Adipose tissue (tissue), 3 donors: ENCODE measurements around the gene KCNJ6. TPM values are rescaled to one million over a fixed set of nuclear protein-coding genes. Genes with fewer than 3 reads are reported as not detected.
"Not testable (repeated sequence)": the region's sequence is repeated elsewhere in the genome, so short reads cannot be mapped to it uniquely, and the experiment has no call there.

Experiments used
- H3K27ac ChIP-seq: one replicate; pipeline ENCODE4 v1.5.1; 2013; ENCODE audit warnings: low read depth, low read length
- WGBS, 3 donors: extraction: QIAGEN DNeasy Blood & Tissue Kit; methylation state at CpG; one replicate each; pipeline ENCODE4 v1.1.7; 2013; 5-methylcytosine and 5-hydroxymethylcytosine counted together
- polyA plus RNA-seq, 3 donors: library from polyadenylated mRNA; stranded (reverse); fragments of 200-250 nt; gene quantifications; one replicate each; pipeline ENCODE4 v1.2.3, GENCODE V29; 2013
- donor health status: healthy with polysubstance abuse.
- donor health status: Bipolar disorder and iron deficiency.
- donor health status: healthy.

KCNJ6 gene
- polyA plus RNA-seq, 3 donors = under 0.01 to 0.10 TPM; not detected in 1

DNA sequence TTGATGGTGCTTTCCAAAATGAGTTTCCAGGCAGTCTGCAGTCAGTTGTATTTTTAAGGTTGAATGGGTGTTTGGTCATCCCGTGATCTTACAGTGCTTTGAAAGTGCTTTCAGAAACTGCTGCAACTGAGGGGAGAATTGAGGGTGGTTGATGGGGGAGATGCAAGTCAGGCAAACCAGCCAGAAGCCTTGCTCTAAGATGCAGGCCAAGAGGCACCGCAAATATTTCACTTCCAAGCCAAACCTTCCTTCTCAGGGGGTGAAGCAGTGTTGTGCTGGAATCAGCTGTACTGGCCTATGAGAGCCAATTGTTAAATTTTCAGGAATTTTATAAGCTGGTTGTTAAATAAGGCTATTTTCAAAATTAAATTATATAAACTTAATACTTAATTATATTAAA lies 151.6 kb downstream of the KCNJ6 start:
- no peak overlapping the region for H3K27ac ChIP-seq
- WGBS, 3 donors = 58 to 80% (median 58%) methylated on average over 2 of the region's 2 CpGs

DNA sequence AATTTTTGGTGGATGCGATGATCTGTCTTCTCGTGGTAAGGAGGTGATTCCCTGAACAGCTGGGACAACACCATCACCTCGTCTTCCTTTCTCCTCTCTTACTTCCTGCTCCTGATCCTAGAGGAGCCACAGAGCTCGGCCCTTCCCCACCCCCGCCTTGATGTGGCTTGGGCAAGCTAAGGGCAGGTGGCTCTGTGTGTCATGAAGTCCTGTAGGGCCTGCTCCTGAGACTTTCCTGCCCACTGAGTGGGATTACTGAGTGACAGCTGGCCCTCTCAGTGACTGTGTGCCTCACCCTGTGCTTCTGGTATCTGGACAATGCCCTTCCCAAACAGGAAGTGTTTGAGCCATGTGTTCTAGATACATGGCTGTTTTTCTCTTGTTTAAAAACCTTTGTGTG lies 153.0 kb downstream of the KCNJ6 start:
- H3K27ac ChIP-seq = no peak overlapping the region
- WGBS, 3 donors = 48 to 65% (median 64%) methylated on average over 5 of the region's 5 CpGs

DNA sequence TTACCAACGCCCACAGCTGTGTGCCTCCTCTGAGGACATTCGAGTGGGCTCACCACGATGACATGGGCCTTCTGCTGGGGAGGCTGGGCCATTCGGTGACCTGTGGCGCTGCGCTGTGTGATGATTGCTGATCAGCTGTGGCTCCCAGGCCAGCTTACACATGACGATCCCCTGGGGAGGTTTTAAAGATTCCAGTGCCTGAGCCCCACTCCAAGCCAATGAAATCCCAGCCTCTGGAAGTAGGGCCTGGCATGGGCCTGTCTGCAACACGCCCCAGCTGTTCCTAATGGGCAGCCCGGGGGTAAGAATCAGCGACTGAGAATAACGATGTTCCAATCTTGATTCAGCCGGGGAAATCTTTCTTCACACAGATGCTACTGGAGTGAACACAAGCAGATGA lies 153.7 kb downstream of the KCNJ6 start:
- H3K27ac ChIP-seq = no peak overlapping the region
- WGBS, 3 donors = 65 to 76% (median 68%) methylated on average over 12 of the region's 12 CpGs

DNA sequence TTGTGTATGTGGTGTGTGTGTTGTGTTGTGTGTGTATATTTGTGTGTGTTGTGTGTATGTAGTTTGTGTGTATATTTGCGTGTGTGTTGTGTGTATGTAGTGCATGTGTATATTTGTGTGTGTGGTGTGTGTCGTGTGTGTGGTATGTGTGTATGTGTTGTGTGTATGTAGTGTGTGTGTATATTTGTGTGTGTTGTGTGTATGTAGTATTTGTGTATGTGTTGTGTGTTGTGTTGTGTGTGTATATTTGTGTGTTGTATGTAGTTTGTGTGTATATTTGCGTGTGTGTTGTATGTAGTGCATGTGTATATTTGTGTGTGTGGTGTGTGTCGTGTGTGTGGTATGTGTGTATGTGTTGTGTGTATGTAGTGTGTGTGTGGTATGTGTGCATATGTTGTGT lies 154.9 kb downstream of the KCNJ6 start:
- H3K27ac ChIP-seq = not testable (repeated sequence)
- WGBS, 3 donors = 88 to 96% (median 96%) methylated on average over 4 of the region's 4 CpGs

DNA sequence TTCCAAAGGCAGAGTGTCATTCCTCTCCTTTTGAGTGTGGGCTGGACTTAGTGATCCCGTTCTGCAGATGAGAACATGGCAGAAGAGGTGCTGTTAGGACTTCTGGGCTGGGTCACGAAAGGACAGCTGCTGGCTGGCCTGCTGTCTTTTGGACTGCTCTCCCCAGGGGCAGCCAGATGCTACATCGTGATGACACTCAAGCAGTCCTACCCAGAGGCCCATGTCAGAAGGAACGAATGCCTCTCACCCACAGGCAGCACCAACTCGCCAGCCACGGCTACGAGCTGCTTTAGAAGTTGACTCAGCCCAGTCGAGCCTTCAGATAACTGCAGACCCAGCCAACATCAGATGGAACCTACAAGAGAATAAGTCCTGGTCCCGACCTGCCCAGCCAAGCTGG lies 156.5 kb downstream of the KCNJ6 start:
- WGBS, 3 donors = 75 to 86% (median 83%) methylated on average over 9 of the region's 9 CpGs
- no peak overlapping the region for H3K27ac ChIP-seq

DNA sequence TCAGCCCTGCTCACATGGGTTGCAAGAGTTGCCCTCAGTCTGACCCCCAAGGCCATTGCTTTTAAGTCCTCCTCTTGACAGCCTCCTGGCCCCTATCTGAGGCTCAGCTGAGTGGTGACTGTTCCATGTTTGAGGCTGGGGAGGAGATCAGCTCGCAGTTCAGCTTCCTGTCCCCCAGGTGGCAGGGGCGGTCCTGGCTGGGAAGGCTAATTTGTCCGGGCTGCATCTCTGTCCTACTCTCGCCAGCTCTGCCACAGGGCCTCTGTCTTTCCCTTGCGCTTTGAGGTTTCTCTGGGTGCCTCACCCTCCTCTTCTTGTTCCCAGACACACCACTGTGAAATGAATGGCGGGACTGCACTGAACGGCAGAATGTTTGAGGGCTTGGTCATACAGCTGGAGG lies 157.3 kb downstream of the KCNJ6 start:
- no peak overlapping the region for H3K27ac ChIP-seq
- WGBS, 3 donors = 28 to 40% (median 34%) methylated on average over 7 of the region's 7 CpGs

DNA sequence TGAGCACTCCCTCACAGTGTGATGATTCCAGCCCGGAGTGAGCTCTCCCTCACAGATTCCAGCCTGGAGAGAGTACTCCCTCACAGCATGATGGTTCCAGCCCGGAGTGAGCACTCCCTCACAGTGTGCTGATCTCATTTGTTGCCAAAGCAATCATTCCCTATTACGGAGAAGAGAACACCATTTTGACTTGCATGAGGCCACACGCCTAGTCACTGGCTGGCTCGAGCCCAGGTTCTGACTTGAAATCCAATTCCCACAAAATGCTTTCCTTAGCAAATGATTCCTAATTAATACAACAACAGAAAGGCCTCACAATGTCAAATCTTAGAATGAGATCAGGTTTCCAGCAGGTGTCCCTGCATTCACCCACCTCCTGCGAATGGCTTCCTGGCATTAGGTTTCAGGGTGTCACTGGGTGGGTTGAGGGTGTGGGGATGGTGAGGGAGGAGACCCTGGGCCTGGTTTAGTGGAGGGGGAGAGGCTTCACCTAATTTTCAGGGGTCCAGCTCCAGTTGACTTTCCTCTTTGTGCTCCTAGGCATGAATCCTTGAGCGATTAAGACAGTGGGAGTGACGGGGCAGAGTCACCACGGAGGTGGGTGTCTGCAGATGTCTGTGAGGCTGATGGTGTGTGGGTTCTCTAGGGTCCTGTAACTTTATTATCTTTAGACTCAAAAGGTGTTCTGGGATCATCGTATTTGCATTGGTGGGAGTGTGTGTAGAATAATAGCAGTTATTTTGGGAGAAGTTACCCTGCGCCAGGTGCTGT lies 158.5 kb downstream of the KCNJ6 start:
- 55 to 69% (median 69%) methylated on average over 11 of the region's 11 CpGs for WGBS, 3 donors
- H3K27ac ChIP-seq = no peak overlapping the region

DNA sequence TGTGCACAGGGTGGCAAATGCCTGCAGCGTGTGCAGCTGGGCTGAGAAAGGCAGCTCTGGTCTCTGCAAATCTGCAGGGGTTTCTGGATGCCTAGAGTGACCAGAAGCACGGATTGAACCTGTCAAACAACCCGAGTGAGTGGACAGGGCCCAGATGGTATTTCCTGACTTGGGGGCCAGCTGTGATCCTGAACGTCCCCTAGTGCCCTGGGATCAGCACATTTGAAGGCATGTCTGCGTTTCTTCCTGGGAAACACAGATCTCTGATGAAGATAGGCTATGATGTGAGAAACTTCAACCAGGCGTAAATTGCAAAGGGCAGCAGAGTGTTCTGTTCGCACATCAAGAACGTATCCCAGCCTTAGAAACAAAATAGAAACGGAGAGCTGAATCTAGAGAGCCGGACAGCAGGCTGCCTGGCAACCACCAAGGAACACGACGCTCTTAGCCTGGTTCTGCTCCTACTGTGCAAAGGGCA lies 163.1 kb downstream of the KCNJ6 start:
- 42 to 60% (median 46%) methylated on average over 12 of the region's 12 CpGs for WGBS, 3 donors
- H3K27ac ChIP-seq = no peak overlapping the region

DNA sequence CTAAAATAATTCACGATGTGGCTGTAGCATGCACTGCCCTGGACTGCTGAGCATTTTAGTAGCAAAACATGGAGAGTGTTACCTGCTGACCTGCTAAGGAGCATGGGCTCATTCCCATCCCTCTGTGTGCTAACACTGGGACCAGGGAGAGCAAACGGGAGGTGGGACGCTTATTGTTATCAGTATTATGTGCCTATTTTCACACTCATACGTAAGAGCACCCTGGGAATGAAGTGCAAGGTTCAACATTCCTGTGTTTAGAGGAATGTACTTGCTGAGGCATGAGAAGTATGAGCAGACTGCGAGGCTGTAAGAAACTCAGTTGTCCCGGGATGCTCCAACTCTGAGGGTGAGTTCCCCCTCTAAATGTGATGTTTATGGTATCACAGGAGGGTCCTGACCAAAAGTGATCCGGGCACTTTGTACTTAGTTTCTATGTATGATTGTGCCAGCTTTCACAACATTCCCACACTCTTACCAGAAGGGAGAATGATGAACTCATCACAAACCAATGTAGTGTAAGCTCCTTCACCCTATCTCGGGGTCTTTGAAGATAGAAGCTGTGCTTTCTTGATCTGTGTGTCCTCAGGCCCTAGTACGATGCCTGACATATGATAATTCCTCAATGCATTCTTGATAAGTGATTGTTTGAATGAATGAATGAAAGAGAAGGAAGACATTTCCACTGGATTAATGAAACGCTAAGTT lies 164.8 kb downstream of the KCNJ6 start:
- 50 to 74% (median 65%) methylated on average over 10 of the region's 10 CpGs for WGBS, 3 donors
- H3K27ac ChIP-seq = no peak overlapping the region

DNA sequence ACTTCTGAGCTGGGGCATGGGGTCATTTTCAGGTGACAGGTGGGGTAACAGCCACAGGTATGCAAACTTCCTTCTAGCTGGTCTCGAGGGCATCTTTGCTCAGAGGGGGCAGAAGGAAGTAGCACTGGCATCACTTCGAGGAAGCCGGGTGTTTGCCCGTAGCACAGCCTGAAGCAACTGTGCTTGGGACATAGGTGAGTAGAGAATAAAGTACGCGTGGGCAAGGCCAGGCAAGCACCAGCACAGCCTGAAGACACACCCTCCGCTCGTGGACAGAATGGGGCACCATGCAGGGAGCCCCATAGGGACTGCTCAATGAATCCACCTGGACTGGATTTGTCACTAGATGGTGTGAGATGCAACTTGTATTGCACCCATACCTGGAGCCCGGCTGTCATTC lies 167.1 kb downstream of the KCNJ6 start:
- 73 to 82% (median 76%) methylated on average over 9 of the region's 9 CpGs for WGBS, 3 donors
- H3K27ac ChIP-seq = no peak overlapping the region

DNA sequence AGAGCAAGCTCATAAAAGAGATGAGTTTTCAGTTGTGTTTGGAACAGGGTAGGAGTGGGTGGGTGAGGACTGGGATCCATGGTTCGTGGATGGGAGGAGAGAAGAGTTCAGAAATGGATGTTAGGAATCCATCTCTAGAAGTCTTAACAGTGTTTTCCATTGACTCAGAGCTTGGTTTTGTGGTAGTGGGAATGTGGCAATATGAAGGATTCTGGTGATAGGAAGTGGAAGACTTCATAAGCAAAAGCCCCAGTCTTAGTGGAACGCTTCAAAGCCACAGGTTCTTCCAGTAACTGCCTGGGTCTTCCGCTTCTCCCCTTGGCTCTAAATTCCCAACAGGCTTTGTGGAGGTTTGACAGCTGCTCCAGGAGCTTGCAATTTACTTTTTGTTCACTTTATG lies 167.9 kb downstream of the KCNJ6 start:
- WGBS, 3 donors = 85 to 90% (median 87%) methylated on average over 3 of the region's 3 CpGs

DNA sequence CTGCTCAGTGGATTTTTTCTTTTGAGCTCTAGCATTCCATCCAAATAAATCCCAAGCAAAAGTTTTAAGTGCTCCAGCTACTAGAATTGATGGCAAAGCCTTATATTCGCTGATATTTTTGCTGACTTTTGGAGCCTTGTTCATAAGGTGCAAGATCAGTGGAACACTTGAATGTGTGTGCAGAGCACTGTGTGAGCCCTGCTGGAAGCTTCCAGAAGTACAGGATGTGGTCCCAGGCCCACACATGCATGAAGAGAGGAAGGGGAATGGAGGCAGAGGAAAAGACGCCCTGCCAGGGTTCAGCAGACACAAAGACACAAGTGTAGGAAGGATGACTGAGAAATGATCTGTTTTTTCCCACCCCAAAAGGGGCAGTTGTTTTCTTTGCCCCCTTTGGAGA lies 169.4 kb downstream of the KCNJ6 start:
- WGBS, 3 donors = 85 to 91% (median 88%) methylated on average over 2 of the region's 2 CpGs
- H3K27ac ChIP-seq = no peak overlapping the region

More for the DNA sequence above, 167.9 kb downstream of the KCNJ6 start:
- H3K27ac ChIP-seq = no peak overlapping the region

DNA sequence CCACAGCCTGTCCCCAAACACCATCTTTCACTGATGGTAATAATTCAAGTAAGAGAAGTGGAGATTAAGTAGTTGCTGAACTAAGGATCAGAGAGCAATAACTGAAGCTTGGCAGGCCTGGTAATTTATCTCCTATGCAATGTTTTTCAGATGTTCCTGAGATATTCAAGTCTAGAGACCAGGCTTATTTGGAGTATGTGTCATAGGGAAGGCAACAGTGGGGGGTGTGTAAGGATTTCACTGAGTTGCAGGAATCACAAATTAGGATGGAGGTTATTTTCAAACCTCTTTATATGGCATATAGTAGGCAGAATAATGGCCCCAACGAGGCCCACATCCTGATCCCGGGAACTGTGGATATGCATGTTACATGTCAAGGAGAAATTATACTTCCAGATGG lies 171.7 kb downstream of the KCNJ6 start:
- 70 to 91% (median 74%) methylated on average over 2 of the region's 2 CpGs for WGBS, 3 donors
- H3K27ac ChIP-seq = no peak overlapping the region

DNA sequence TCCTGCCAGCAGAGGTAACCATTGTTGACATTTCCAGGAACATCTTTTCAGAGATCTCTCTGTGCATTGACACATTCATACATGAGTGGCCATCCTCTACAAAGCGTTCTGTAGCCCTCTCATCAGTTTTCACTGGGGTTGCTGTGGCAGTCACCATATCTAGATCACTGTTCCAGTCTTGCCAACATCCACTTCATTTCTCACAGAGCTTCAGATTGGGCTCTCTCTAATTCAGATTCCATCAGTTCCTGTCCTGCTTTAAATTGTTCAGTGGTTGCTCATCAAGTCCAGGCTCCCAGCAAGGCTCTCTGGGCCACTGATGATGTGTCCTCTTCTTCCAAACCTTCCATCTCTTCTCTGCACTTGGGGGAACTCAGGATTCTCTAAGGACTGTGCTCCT lies 173.7 kb downstream of the KCNJ6 start:
- H3K27ac ChIP-seq = no peak overlapping the region
- 76 to 88% (median 82%) methylated on average over 1 of the region's 1 CpG for WGBS, 3 donors

DNA sequence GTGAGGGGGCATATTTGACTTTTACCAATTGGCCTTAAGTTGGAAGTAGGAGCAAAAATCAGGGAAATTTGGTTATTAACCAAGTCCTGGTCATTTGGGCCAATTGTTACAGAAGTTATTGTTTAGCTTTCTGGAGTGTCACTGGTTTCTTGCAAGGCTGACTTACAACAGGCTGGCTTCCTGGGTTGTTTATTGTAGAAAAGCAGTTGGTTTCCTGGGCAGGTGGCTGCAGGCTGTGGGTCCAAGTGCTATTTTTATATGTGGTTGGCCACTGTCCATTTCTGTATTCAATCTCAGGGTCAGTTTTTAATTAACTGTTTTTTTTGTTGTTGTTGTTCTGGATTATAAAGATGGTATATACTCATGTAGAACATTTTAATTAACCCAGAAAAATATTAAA lies 174.1 kb downstream of the KCNJ6 start:
- H3K27ac ChIP-seq = no peak overlapping the region

DNA sequence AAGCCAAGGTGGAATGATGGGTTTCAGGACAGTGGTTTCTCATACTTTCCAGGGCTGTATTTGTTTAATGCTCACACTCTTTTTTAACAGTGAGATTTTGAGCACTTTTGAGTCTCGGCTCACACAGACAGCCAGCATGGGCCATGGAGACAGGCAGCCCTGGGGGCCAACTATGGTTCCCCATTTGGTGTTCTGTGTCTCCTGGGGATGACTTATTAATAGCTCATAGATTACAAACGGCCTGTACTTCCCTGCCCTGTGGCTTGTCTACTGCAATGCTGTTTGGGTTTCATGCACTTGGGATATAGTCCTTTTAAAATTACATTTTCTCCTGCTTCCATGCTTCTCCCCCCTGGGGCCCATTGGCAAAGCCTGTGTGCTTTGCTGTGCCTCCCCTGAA lies 178.3 kb downstream of the KCNJ6 start:
- WGBS, 3 donors = 46 to 51% (median 46%) methylated on average over 2 of the region's 2 CpGs
- no peak overlapping the region for H3K27ac ChIP-seq

DNA sequence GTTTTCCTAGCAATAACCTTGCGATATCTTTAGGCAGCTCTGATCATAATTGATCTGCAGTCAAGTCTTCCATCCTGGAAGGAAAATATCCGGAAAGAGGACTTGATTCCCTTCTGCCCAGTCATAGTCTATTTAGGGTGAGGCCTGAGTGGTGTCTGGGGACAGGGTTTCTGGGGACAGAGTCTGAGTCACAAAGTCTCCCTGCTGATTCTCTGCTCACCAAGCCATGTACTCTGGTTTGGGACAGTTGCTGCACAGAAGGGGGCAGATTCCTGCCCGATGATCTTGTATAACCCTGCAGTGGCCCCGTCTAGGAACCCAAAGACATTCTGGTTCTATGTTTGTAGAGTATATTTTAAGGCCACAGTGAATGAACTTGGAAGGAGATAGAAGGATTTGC lies 178.8 kb downstream of the KCNJ6 start:
- 63 to 73% (median 65%) methylated on average over 4 of the region's 4 CpGs for WGBS, 3 donors
- no peak overlapping the region for H3K27ac ChIP-seq

DNA sequence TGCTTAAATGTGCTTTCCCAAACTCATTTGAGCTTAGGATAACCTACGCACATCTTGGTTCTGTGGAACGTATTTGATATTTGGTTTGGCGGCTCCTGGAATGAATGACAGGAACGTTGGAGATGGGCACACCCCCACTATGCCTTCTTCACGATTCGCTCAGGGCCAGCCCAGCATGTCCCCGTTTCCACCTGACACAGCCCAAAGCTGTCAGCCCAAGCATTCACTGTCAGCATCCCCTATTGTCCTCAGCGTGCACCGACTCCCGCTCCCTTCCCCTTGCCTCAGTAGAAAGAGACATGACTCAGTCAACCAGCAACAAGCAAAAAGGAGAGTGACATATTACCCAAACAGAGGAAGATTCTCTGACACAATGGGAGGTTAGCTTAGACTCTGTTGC lies 181.4 kb downstream of the KCNJ6 start:
- no peak overlapping the region for H3K27ac ChIP-seq
- 79 to 89% (median 87%) methylated on average over 10 of the region's 10 CpGs for WGBS, 3 donors

DNA sequence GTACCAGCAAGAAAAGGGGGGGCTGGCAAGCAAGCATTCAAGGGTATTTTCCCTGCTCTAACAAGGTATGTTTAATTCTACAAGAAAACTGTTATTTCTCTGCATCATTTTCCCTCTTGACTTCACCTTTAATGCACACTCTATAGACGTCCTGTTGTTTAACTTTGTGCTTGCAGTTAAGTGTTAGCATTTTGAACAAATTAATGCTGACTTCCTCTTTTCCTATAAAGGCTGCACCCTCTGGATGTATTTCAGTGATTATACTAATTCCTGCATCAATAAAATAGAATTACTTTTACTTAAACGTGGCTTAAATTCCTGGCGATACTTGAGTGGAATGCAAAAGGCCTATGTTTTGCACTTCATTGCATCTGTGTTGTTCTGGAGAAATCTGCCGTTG lies 183.3 kb downstream of the KCNJ6 start:
- WGBS, 3 donors = 62 to 69% (median 68%) methylated on average over 4 of the region's 4 CpGs
- no peak overlapping the region for H3K27ac ChIP-seq

DNA sequence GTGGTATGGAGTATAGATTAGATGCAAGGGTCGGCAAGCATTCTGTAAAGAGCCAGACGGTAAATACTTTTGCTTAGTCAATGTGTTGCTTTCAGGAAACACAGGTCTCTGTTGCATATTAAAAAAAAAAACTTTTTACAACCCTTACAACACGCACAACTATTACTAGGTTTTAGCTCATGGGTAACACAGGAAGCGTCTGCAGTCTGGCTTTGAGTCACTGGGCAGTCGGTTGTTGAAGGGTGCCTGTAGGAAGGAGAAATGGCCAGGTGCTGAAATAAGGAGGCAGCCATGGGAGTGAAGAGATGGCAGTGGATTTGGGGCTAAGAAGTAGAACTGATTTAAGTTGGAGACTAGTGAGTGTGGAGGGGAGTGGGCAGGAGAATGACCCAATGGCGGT lies 192.1 kb downstream of the KCNJ6 start:
- no peak overlapping the region for H3K27ac ChIP-seq
- WGBS, 3 donors = 74 to 79% (median 75%) methylated on average over 6 of the region's 6 CpGs
